HepG2 (cell line): ENCODE results near the gene VEZF1. TPM values are rescaled to one million over a fixed set of nuclear protein-coding genes. Genes with fewer than 3 reads are reported as not detected.
A peak's percentile ranks its signal among the peaks of the same experiment; 100 is the strongest.

Source experiments
- ATF4 ChIP-seq, 2 experiments: fragments of 450-650 bp in 1 of 2; sonication (generic) in 1 of 2; formaldehyde crosslinking; IDR thresholded peaks; 2 replicates each; pipeline versions ENCODE4 v1.5.0 to v1.8.0; 2020 to 2022; ENCODE audit warnings: mild to moderate bottlenecking in 1 of 2, missing genetic modification reagents in 1 of 2
- BORCS8-MEF2B ChIP-seq: sonication (generic); formaldehyde crosslinking; IDR thresholded peaks from 2 replicates; pipeline ENCODE4 v1.8.0; 2022; ENCODE audit warnings: mild to moderate bottlenecking, missing genetic modification reagents
- CERS6 ChIP-seq: sonication (generic); formaldehyde crosslinking; IDR thresholded peaks from 2 replicates; pipeline ENCODE4 v1.5.0; 2020; ENCODE audit warnings: missing genetic modification reagents
- CREB1 ChIP-seq, 2 experiments: fragments of 450-650 bp in 1 of 2; IDR thresholded peaks; 2 replicates each; pipeline ENCODE4 v1.6.1; 2016 to 2017; ENCODE audit warnings: control low read depth in 1 of 2, mild to moderate bottlenecking in 1 of 2, missing compliant biosample characterization in 1 of 2, missing genetic modification characterization in 1 of 2
- DMTF1 ChIP-seq: sonication (generic); formaldehyde crosslinking; IDR thresholded peaks from 2 replicates; pipeline ENCODE4 v1.4.0; 2020; ENCODE audit warnings: mild to moderate bottlenecking, missing genetic modification reagents
- FIP1L1 ChIP-seq: fragments of 200-400 bp; formaldehyde crosslinking; IDR thresholded peaks from 2 replicates; pipeline ENCODE4 v1.6.1; 2018; ENCODE audit warnings: low read depth, mild to moderate bottlenecking, low read length, moderate library complexity, borderline replicate concordance; ENCODE audit not compliant: insufficient read depth
- HDAC6 ChIP-seq: fragments of 200-600 bp; sonication (generic); IDR thresholded peaks from 2 replicates; pipeline ENCODE4 v1.7.0; 2017; ENCODE audit warnings: mild to moderate bottlenecking, antibody characterized with exemption, low read length, low read depth
- HMGA1 ChIP-seq: sonication (generic); formaldehyde crosslinking; conservative IDR thresholded peaks from 2 replicates; pipeline ENCODE4 v1.4.0; 2020; ENCODE audit warnings: missing genetic modification reagents
- HNF4G ChIP-seq, 2 experiments: sonication (generic) in 1 of 2; formaldehyde crosslinking in 1 of 2; IDR thresholded peaks; 2 replicates each; pipeline versions ENCODE4 v1.4.0 to v1.6.1; 2011 to 2020; ENCODE audit warnings: borderline replicate concordance in 2 of 2, low read depth in 2 of 2, mild to moderate bottlenecking in 2 of 2, low read length in 1 of 2, missing genetic modification reagents in 1 of 2, moderate library complexity in 1 of 2
- HNRNPL ChIP-seq: fragments of 200-400 bp; formaldehyde crosslinking; IDR thresholded peaks from 2 replicates; pipeline ENCODE4 v1.6.1; 2017; ENCODE audit warnings: mild to moderate bottlenecking, low read depth, low read length
- NR2F1 ChIP-seq, 2 experiments: fragments of 450-650 bp in 1 of 2; formaldehyde crosslinking in 1 of 2; IDR thresholded peaks; 2 replicates each; pipeline versions ENCODE4 v1.5.0 to v1.6.1; 2016 to 2020; ENCODE audit warnings: mild to moderate bottlenecking in 1 of 2, missing compliant biosample characterization in 1 of 2, missing genetic modification reagents in 1 of 2, moderate library complexity in 1 of 2
- PCBP2 ChIP-seq: fragments of 200-400 bp; formaldehyde crosslinking; optimal IDR thresholded peaks from 2 replicates; pipeline ENCODE3; 2018; ENCODE audit warnings: low read length, low read depth; ENCODE audit not compliant: poor library complexity, severe bottlenecking
- RARA ChIP-seq: IDR thresholded peaks from 2 replicates; pipeline ENCODE4 v1.6.1; 2016; ENCODE audit warnings: missing genetic modification reagents, missing compliant biosample characterization
- TOPORS ChIP-seq: sonication (generic); formaldehyde crosslinking; IDR thresholded peaks from 2 replicates; pipeline ENCODE4 v1.8.0; 2023; ENCODE audit warnings: mild to moderate bottlenecking, missing genetic modification reagents
- ZBTB49 ChIP-seq: sonication (generic); formaldehyde crosslinking; IDR thresholded peaks from 2 replicates; pipeline ENCODE4 v1.4.0; 2020; ENCODE audit warnings: missing genetic modification reagents, borderline replicate concordance
- ZEB1 ChIP-seq: IDR thresholded peaks from 2 replicates; pipeline ENCODE4 v1.6.1; 2012; ENCODE audit warnings: mild to moderate bottlenecking, low read depth, inconsistent platforms; ENCODE audit not compliant: insufficient replicate concordance
- ZNF343 ChIP-seq: sonication (generic); formaldehyde crosslinking; IDR thresholded peaks from 2 replicates; pipeline ENCODE4 v1.4.0; 2020; ENCODE audit warnings: mild to moderate bottlenecking, missing genetic modification reagents
- ZNF513 ChIP-seq: sonication (generic); formaldehyde crosslinking; conservative IDR thresholded peaks from 2 replicates; pipeline ENCODE4 v1.5.0; 2020; ENCODE audit warnings: missing genetic modification reagents
- ZNF768 ChIP-seq: sonication (generic); formaldehyde crosslinking; IDR thresholded peaks from 2 replicates; pipeline ENCODE4 v1.4.0; 2020; ENCODE audit warnings: missing genetic modification reagents
- ZNF878 ChIP-seq: sonication (generic); formaldehyde crosslinking; IDR thresholded peaks from 2 replicates; pipeline ENCODE4 v1.8.1; 2023; ENCODE audit warnings: mild to moderate bottlenecking, missing genetic modification reagents, moderate library complexity
- ZNF883 ChIP-seq: sonication (generic); formaldehyde crosslinking; IDR thresholded peaks from 2 replicates; pipeline ENCODE4 v1.5.1; 2020; ENCODE audit warnings: mild to moderate bottlenecking, missing genetic modification reagents; ENCODE audit errors: not compliant biosample characterization
- polyA plus RNA-seq, 8 experiments: library from polyadenylated mRNA; depleted of rRNA in 3 of 8; stranded (reverse) in 7 of 8; unstranded in 1 of 8; fragments of >200 nt; fragmentation: Illumina TruSeq in 4 of 8; extraction: Trizol in 4 of 8; gene quantifications; 2 replicates each; pipeline versions ENCODE4 v1.2.1 to v1.2.3, GENCODE V29; 2011 to 2016; ENCODE audit warnings: low read depth in 4 of 8, missing spikeins in 1 of 8, mixed read lengths in 1 of 8; ENCODE audit not compliant: insufficient read depth in 1 of 8
- total RNA-seq, 5 experiments: library from RNA; depleted of rRNA; stranded (reverse); fragments of >200 nt; fragmentation: Illumina TruSeq; extraction: Trizol; gene quantifications; 2 replicates each; pipeline ENCODE4 v1.2.3, GENCODE V29; 2016; ENCODE audit warnings: low read depth in 1 of 5

Gene VEZF1
- total and polyA plus RNA-seq, 2 of the 13 experiments (the other 11 are each of a cell fraction or from before 2014, with no cell fraction given): 45.9 to 49.7 TPM

GRCh38 chr17:57946798-57947358 is 41.2 kb downstream of the VEZF1 start (continued):
- TF ChIP-seq ZBTB49 (CRISPR knock-in tag) (no peak), ZNF513 (CRISPR knock-in tag) (no peak), ZNF883 (CRISPR knock-in tag) (no peak), BORCS8-MEF2B (no peak), ZNF878 (CRISPR knock-in tag) (no peak), RARA (CRISPR knock-in tag) (peak; percentile 41; the same call in 1 of the 2 replicates), DMTF1 (CRISPR knock-in tag) (no peak), PCBP2 (no peak), ZNF768 (CRISPR knock-in tag) (no peak), ZEB1 (no peak), TOPORS (CRISPR knock-in tag) (no peak), FIP1L1 (no peak), HDAC6 (no peak), CREB1 (IDR thresholded peaks at IDR 0.05) (no peak), CREB1 (CRISPR knock-in tag; IDR thresholded peaks at IDR 0.05) (no peak), HNRNPL (no peak), HNF4G (IDR thresholded peaks at IDR 0.05; ENCODE audit: borderline replicate concordance, low read depth, low read length) (no peak), HNF4G (CRISPR knock-in tag; IDR thresholded peaks at IDR 0.05; ENCODE audit: borderline replicate concordance, low read depth) (no peak), ATF4 (CRISPR knock-in tag; IDR thresholded peaks at IDR 0.05) (no peak; a peak in 1 of 4 replicates), NR2F1 (CRISPR knock-in tag; IDR thresholded peaks at IDR 0.05) (no peak), HMGA1 (no peak), CERS6 (CRISPR knock-in tag) (no peak), ZNF343 (CRISPR knock-in tag) (no peak)
